Tibial nerve (tissue), 4 donors: ENCODE data around the gene STH.

Experiments used
- EP300 ChIP-seq, 2 donors: sonication (generic); formaldehyde crosslinking; IDR thresholded peaks; one replicate each; pipeline ENCODE4 v1.6.1; 2017; ENCODE audit warnings: antibody characterized with exemption in 2 of 2, mild to moderate bottlenecking in 1 of 2
- POLR2A ChIP-seq, 2 donors: fragments of 450-650 bp; IDR thresholded peaks; one replicate each; pipeline ENCODE4 v1.6.1; 2017; ENCODE audit warnings: antibody characterized with exemption in 2 of 2, mild to moderate bottlenecking in 2 of 2, moderate library complexity in 2 of 2
- TF ChIP-seq, protein P1 (sequence below), 5 experiments: fragments of 200-600 bp in 3 of 5; fragments of 450-650 bp in 2 of 5; sonication (generic) in 3 of 5; IDR thresholded peaks; one replicate each; pipeline ENCODE4 v1.5.1; 2016 to 2019; ENCODE audit warnings: antibody characterized with exemption in 5 of 5, mild to moderate bottlenecking in 3 of 5, moderate library complexity in 2 of 5

DNA sequence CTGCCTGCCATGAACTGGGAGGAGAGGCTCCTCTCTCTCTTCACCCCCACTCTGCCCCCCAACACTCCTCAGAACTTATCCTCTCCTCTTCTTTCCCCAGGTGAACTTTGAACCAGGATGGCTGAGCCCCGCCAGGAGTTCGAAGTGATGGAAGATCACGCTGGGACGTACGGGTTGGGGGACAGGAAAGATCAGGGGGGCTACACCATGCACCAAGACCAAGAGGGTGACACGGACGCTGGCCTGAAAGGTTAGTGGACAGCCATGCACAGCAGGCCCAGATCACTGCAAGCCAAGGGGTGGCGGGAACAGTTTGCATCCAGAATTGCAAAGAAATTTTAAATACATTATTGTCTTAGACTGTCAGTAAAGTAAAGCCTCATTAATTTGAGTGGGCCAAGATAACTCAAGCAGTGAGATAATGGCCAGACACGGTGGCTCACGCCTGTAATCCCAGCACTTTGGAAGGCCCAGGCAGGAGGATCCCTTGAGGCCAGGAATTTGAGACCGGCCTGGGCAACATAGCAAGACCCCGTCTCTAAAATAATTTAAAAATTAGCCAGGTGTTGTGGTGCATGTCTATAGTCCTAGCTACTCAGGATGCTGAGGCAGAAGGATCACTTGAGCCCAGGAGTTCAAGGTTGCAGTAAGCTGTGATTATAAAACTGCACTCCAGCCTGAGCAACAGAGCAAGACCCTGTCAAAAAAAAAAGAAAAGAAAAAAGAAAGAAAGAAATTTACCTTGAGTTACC is 36.7 kb upstream of the STH start:
- TF ChIP-seq, protein P1, sequence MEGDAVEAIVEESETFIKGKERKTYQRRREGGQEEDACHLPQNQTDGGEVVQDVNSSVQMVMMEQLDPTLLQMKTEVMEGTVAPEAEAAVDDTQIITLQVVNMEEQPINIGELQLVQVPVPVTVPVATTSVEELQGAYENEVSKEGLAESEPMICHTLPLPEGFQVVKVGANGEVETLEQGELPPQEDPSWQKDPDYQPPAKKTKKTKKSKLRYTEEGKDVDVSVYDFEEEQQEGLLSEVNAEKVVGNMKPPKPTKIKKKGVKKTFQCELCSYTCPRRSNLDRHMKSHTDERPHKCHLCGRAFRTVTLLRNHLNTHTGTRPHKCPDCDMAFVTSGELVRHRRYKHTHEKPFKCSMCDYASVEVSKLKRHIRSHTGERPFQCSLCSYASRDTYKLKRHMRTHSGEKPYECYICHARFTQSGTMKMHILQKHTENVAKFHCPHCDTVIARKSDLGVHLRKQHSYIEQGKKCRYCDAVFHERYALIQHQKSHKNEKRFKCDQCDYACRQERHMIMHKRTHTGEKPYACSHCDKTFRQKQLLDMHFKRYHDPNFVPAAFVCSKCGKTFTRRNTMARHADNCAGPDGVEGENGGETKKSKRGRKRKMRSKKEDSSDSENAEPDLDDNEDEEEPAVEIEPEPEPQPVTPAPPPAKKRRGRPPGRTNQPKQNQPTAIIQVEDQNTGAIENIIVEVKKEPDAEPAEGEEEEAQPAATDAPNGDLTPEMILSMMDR (IDR thresholded peaks at IDR 0.05) = no peak
- no peak for TF ChIP-seq POLR2A (IDR thresholded peaks at IDR 0.05)
- TF ChIP-seq EP300 (IDR thresholded peaks at IDR 0.05) = no peak
